K562 (cell line): Measurements from ENCODE around the gene SIAE. TPM values are rescaled to one million over a fixed set of nuclear protein-coding genes. Genes with fewer than 3 reads are reported as not detected.
A peak's percentile ranks its signal among the peaks of the same experiment; 100 is the strongest.

Experiments used
- ATAC-seq: fragments of 200-7000 bp; cut with Tn5 transposase; 3 replicates; pipeline ENCODE4 v1.9.1; 2020; ENCODE audit warnings: moderate library complexity
- BruUV-seq: library from RNA; stranded (reverse); fragments of 400-500 nt; replicated peaks from 2 replicates; lab custom pipeline; 2021; lab: Mats Ljungman, UMichigan
- CTCF ChIA-PET: fragments of 300-600 bp; formaldehyde crosslinking; extraction: SDS; loops from one replicate; lab custom pipeline; 2021; ENCODE audit warnings: low intra/inter-chr PET ratio; lab: Yijun Ruan, JAX
- POLR2A ChIA-PET: fragments of 300-600, 350-650 bp; sonication (Branson Sonifier 250); formaldehyde crosslinking; extraction: SDS; loops from one replicate; lab custom pipeline; 2021; ENCODE audit warnings: antibody characterized with exemption, inconsistent platforms; lab: Yijun Ruan, JAX
- DNase-seq, 4 experiments: peaks; one replicate each; pipeline versions ENCODE4 v3.0.0 to v3.0.0-alpha.2; 2011 to 2018; ENCODE audit warnings: low spot score in 3 of 4, mixed read lengths in 3 of 4; ENCODE audit errors: extremely low read depth in 1 of 4
- FAIRE-seq: peaks from 2 replicates; lab custom pipeline; 2011; peaks lifted over from hg19 to GRCh38; lab: Jason Lieb, UNC
- H2AFZ ChIP-seq: 2 replicates; pipeline ENCODE4 v1.6.0; 2011; ENCODE audit warnings: low read depth, low read length, control low read depth, inconsistent platforms
- H3K27ac ChIP-seq: fragments of 200-600 bp; 3 replicates; pipeline ENCODE4 v1.8.0; 2011; ENCODE audit warnings: low read depth, mild to moderate bottlenecking, control low read depth, inconsistent platforms, low read length, moderate library complexity, mixed read lengths; ENCODE audit errors: extremely low read depth
- H3K27me3 ChIP-seq, 2 experiments: fragments of 300-600 bp in 1 of 2; 2 replicates in 1 of 2; 3 replicates in 1 of 2; pipeline versions ENCODE4 v1.6.0 to v1.8.0; 2011; ENCODE audit warnings: inconsistent platforms in 2 of 2, low read length in 2 of 2, mild to moderate bottlenecking in 1 of 2, mixed read lengths in 1 of 2, moderate library complexity in 1 of 2; ENCODE audit not compliant: control insufficient read depth in 2 of 2, insufficient read depth in 2 of 2
- H3K36me3 ChIP-seq: fragments of 300-600 bp; 3 replicates; pipeline ENCODE4 v1.8.0; 2011; ENCODE audit warnings: mild to moderate bottlenecking, low read length, inconsistent platforms; ENCODE audit not compliant: control insufficient read depth, insufficient read depth
- H3K4me1 ChIP-seq, 2 experiments: fragments of 200-600 bp in 1 of 2; replicated peaks in 1 of 2; 2 replicates in 1 of 2; 3 replicates in 1 of 2; pipeline versions ENCODE4 v1.5.1 to v1.8.0; 2011; ENCODE audit warnings: inconsistent platforms in 2 of 2, low read length in 2 of 2, mild to moderate bottlenecking in 1 of 2, mixed read lengths in 1 of 2, moderate library complexity in 1 of 2; ENCODE audit not compliant: control insufficient read depth in 2 of 2, insufficient read depth in 2 of 2
- H3K4me2 ChIP-seq: 2 replicates; pipeline ENCODE4 v1.6.1; 2011; ENCODE audit warnings: low read length, control low read depth, inconsistent platforms, mixed read lengths; ENCODE audit not compliant: insufficient read depth
- H3K4me3 ChIP-seq: fragments of 200-600 bp; sonication (generic), shearing (Covaris generic); 2 replicates; pipeline ENCODE4 v1.5.1; 2016; ENCODE audit warnings: control low read depth, inconsistent platforms
- H3K79me2 ChIP-seq: fragments of 200-600 bp; 3 replicates; pipeline ENCODE4 v1.8.0; 2011; ENCODE audit warnings: low read length, inconsistent platforms; ENCODE audit not compliant: control insufficient read depth, insufficient read depth
- H3K9ac ChIP-seq, 2 experiments: 2 replicates each; pipeline versions ENCODE4 v1.6.0 to v1.6.1; 2011; ENCODE audit warnings: low read depth in 2 of 2, low read length in 2 of 2, control low read depth in 1 of 2, inconsistent platforms in 1 of 2, mild to moderate bottlenecking in 1 of 2, mixed read lengths in 1 of 2; ENCODE audit not compliant: insufficient read depth in 1 of 2
- H3K9me1 ChIP-seq: one replicate; pipeline ENCODE4 v1.6.0; 2011; ENCODE audit warnings: inconsistent platforms, mild to moderate bottlenecking, low read length, moderate library complexity; ENCODE audit not compliant: control insufficient read depth, insufficient read depth
- H3K9me3 ChIP-seq: replicated peaks from 2 replicates; pipeline ENCODE4 v1.5.1; 2011; ENCODE audit warnings: low read depth, low read length, inconsistent platforms; ENCODE audit not compliant: control insufficient read depth, insufficient read depth
- H4K20me1 ChIP-seq: replicated peaks from 2 replicates; pipeline ENCODE4 v1.6.1; 2011; ENCODE audit warnings: low read length, inconsistent platforms, mixed read lengths; ENCODE audit not compliant: control insufficient read depth, insufficient read depth
- ARHGAP35 ChIP-seq: fragments of 450-650 bp; IDR thresholded peaks from 2 replicates; pipeline ENCODE4 v1.6.1; 2018; ENCODE audit not compliant: partially characterized antibody
- BRD4 ChIP-seq: fragments of 200-600 bp; sonication (generic); IDR thresholded peaks from 2 replicates; pipeline ENCODE4 v1.6.1; 2017; ENCODE audit warnings: inconsistent platforms
- CBFA2T3 ChIP-seq: fragments of 450-650 bp; IDR thresholded peaks from 2 replicates; pipeline ENCODE4 v1.6.1; 2017
- CREB3 ChIP-seq: fragments of 450-650 bp; conservative IDR thresholded peaks from 2 replicates; pipeline ENCODE4 v1.6.1; 2016; ENCODE audit warnings: missing genetic modification characterization, low read depth, mild to moderate bottlenecking, missing compliant biosample characterization, moderate library complexity
- CTCF ChIP-seq, 3 experiments: IDR thresholded peaks in 2 of 3; conservative IDR thresholded peaks in 1 of 3; 2 replicates each; pipeline ENCODE4 v1.5.1; 2011 to 2012; ENCODE audit warnings: low read length in 3 of 3, mild to moderate bottlenecking in 3 of 3, control low read depth in 2 of 3, improper control_type of control experiment in 1 of 3, inconsistent platforms in 1 of 3, low read depth in 1 of 3, mixed read lengths in 1 of 3, moderate library complexity in 1 of 3; ENCODE audit not compliant: insufficient read depth in 2 of 3
- EP300 ChIP-seq: IDR thresholded peaks from 2 replicates; pipeline ENCODE4 v1.6.1; 2012; ENCODE audit warnings: low read length, improper control_type of control experiment
- GABPB1 ChIP-seq: sonication (generic); formaldehyde crosslinking; IDR thresholded peaks from 2 replicates; pipeline ENCODE4 v1.8.0; 2022; ENCODE audit warnings: mild to moderate bottlenecking, missing genetic modification reagents
- IFI16 ChIP-seq: fragments of 250-450 bp; sonication (Bioruptor Pico); IDR thresholded peaks from 2 replicates; pipeline ENCODE4 v2.1.2; 2022; ENCODE audit warnings: mild to moderate bottlenecking, inconsistent platforms
- NCOA6 ChIP-seq: fragments of 450-650 bp; IDR thresholded peaks from 2 replicates; pipeline ENCODE4 v1.6.1; 2017; ENCODE audit warnings: mild to moderate bottlenecking
- NFIX ChIP-seq: fragments of 250-450 bp; sonication (Bioruptor Pico); IDR thresholded peaks from 2 replicates; pipeline ENCODE4 v1.4.0; 2020; ENCODE audit warnings: low read depth, mild to moderate bottlenecking, moderate library complexity
- PCBP2 ChIP-seq: fragments of 200-400 bp; formaldehyde crosslinking; IDR thresholded peaks from 2 replicates; pipeline ENCODE4 v1.6.1; 2018; ENCODE audit warnings: low read length, low read depth, mild to moderate bottlenecking, moderate library complexity; ENCODE audit not compliant: poor library complexity, severe bottlenecking
- THRB ChIP-seq: fragments of 450-650 bp; formaldehyde crosslinking; conservative IDR thresholded peaks from 2 replicates; pipeline ENCODE4 v1.4.0; 2022; ENCODE audit warnings: mild to moderate bottlenecking, missing genetic modification characterization
- TRIM24 ChIP-seq, 2 experiments: fragments of 450-650 bp; IDR thresholded peaks; 2 replicates each; pipeline ENCODE4 v1.6.1; 2016
- ZBED1 ChIP-seq: IDR thresholded peaks from 2 replicates; pipeline ENCODE4 v1.6.1; 2014
- ZFP30 ChIP-seq: fragments of 250-450 bp; sonication (Bioruptor Pico); IDR thresholded peaks from 2 replicates; pipeline ENCODE4 v1.8.0; 2022; ENCODE audit warnings: moderate library complexity, mild to moderate bottlenecking, inconsistent platforms, borderline replicate concordance
- ZKSCAN3 ChIP-seq: fragments of 250-450 bp; sonication (Bioruptor Pico); IDR thresholded peaks from 2 replicates; pipeline ENCODE4 v1.4.0; 2020
- ZZZ3 ChIP-seq: fragments of 450-650 bp; IDR thresholded peaks from 2 replicates; pipeline ENCODE4 v1.6.1; 2016; ENCODE audit warnings: antibody characterized with exemption, mild to moderate bottlenecking, moderate library complexity
- WGBS: fragments of 100-300 bp; shearing (Covaris generic); methylation state at CpG from one replicate; pipeline ENCODE4 v1.1.6; 2016; ENCODE audit warnings: low coverage, mixed read lengths; ENCODE audit not compliant: insufficient coverage; ENCODE audit errors: missing lambda C conversion rate; 5-methylcytosine and 5-hydroxymethylcytosine counted together
- in situ Hi-C: fragments of 300-500 bp; cut with MboI; formaldehyde crosslinking; loops from 4 replicates; pipeline ENCODE4 v1.15.0; 2018; ENCODE audit warnings: inconsistent platforms, mixed read lengths
- intact Hi-C: fragments of 100-400 bp; cut with micrococcal nuclease; formaldehyde crosslinking; loops from 2 replicates; pipeline ENCODE4 v1.14.2; 2022
- polyA plus RNA-seq, 8 experiments: library from polyadenylated mRNA; depleted of rRNA in 4 of 8; stranded (reverse) in 5 of 8; unstranded in 3 of 8; fragments of >200 nt; fragmentation: Nextera tagmentation in 2 of 8; fragmentation: Illumina TruSeq in 1 of 8; extraction: Ambion mirVana in 2 of 8; extraction: Trizol in 1 of 8; gene quantifications; 2 replicates each; pipeline versions ENCODE4 v1.2.1 to v1.2.3, GENCODE V29; 2011 to 2014; ENCODE audit warnings: inconsistent platforms in 1 of 8, missing spikeins in 1 of 8
- total RNA-seq, 7 experiments: library from RNA; depleted of rRNA in 6 of 7; stranded (reverse); fragments of >200 nt in 6 of 7; fragmentation: Illumina TruSeq in 2 of 7; extraction: Trizol in 2 of 7; gene quantifications; 2 replicates each; pipeline versions ENCODE4 v1.2.1 to v1.2.3, GENCODE V29; 2011 to 2021; ENCODE audit warnings: low replicate concordance in 1 of 7

SIAE gene
- total and polyA plus RNA-seq, 9 of the 15 experiments (the other 6 are each of a cell fraction or from before 2014, with no cell fraction given): 0.89 to 9.6 (median 3.7) TPM

- TF ChIP-seq CTCF (IDR thresholded peaks at IDR 0.05 in 2 of 3, conservative IDR thresholded peaks at IDR 0.05 in 1 of 3; ENCODE audit: insufficient read depth in 2 of 3, low read depth in 1 of 3, low read length in 3 of 3) (peak; percentile 66 to 71 (median 67)), BRD4 (no peak)
- TF ChIP-seq, all 486 proteins: peak for 6
Measured at GRCh38 chr11:124586238-124586860, 87.2 kb downstream of the SIAE start (continued).

- in situ Hi-C loops (loop anchor here (5.0 to 25.0 kb wide), 2 partner anchors 168 to 523 kb away; no protein-coding TSS in a partner anchor), intact Hi-C loops (loop anchor here (10.0 kb wide), 1 partner anchor 390 kb away; no protein-coding TSS in a partner anchor)
- H3K9me1 ChIP-seq: no peaks in the 10 kb centered on the region
- ATAC-seq (no peak), DNase-seq (no peak), FAIRE-seq (no peak)
- H3K27me3 ChIP-seq: no peaks in the 10 kb centered on the region
- H4K20me1 ChIP-seq: no peaks in the 10 kb centered on the region
- H3K79me2 ChIP-seq: no peaks in the 10 kb centered on the region
- no peak overlapping the region for H3K4me3 ChIP-seq
- no peak overlapping the region for H3K4me2 ChIP-seq
- no peak overlapping the region for H3K27ac ChIP-seq
- H3K9me3 ChIP-seq: no peaks in the 10 kb centered on the region
- no TSS peak for BruUV-seq
- H3K36me3 ChIP-seq: no peaks in the 10 kb centered on the region
- peaks cover 0 to 5% of the 10 kb centered on the region in 2 experiments; a peak in 2 of 5 replicates for H3K4me1 ChIP-seq
- CTCF ChIA-PET: interaction anchor here (0.6 to 1.1 kb wide), 3 partner anchors 170 to 514 kb away, joined by 3 to 7 read pairs (median 4); no protein-coding TSS in a partner anchor
- 25% methylated on average over 4 of the region's 4 CpGs for WGBS
- POLR2A ChIA-PET: no interaction called here
- H2AFZ ChIP-seq: no peak overlapping the region
- H3K9ac ChIP-seq: no peak overlapping the region
- no peak for TF ChIP-seq NCOA6
- no peak for TF ChIP-seq ZZZ3
- no peak for TF ChIP-seq TRIM24 (IDR thresholded peaks at IDR 0.05)
- no peak for TF ChIP-seq PCBP2
- no peak for TF ChIP-seq ZFP30
- TF ChIP-seq ARHGAP35: no peak
- TF ChIP-seq THRB (CRISPR knock-in tag): no peak
- no peak for TF ChIP-seq EP300
- no peak for TF ChIP-seq CBFA2T3
- no peak for TF ChIP-seq NFIX (CRISPR knock-in tag)
- no peak for TF ChIP-seq IFI16
- no peak for TF ChIP-seq CREB3 (tag)
- TF ChIP-seq ZKSCAN3 (CRISPR knock-in tag): no peak
- TF ChIP-seq GABPB1 (CRISPR knock-in tag): no peak
- no peak for TF ChIP-seq ZBED1
Measured at GRCh38 chr11:124584681-124585372, 88.7 kb downstream of the SIAE start.
